HCT116 (cell line): ENCODE results near the gene CHAF1A. TPM values are rescaled to one million over a fixed set of nuclear protein-coding genes. Genes with fewer than 3 reads are reported as not detected.

Experiments used
- ATAC-seq: fragments of 200-7000 bp; cut with Tn5 transposase; 2 replicates; pipeline ENCODE4 v1.9.1; 2020; ENCODE audit warnings: mild to moderate bottlenecking, moderate library complexity
- BruUV-seq: library from RNA; stranded (reverse); fragments of 400-500 nt; replicated peaks from 2 replicates; lab custom pipeline; 2021; lab: Mats Ljungman, UMichigan
- CTCF ChIA-PET: fragments of 300-600 bp; sonication (Branson Sonifier 250); formaldehyde crosslinking; loops from one replicate; lab custom pipeline; 2021; ENCODE audit warnings: antibody characterized with exemption; lab: Charles Lee
- POLR2A ChIA-PET: fragments of 300-600, 350-600 bp; sonication (Branson Sonifier 250); formaldehyde crosslinking; loops from one replicate; lab custom pipeline; 2021; ENCODE audit warnings: antibody characterized with exemption; lab: Charles Lee
- RAD21 ChIA-PET, 2 experiments: fragments of 300-600 bp; sonication (Branson Sonifier 250); formaldehyde crosslinking; loops; one replicate each; lab custom pipeline; 2023; ENCODE audit warnings: low total read pairs in 2 of 2; ENCODE audit not compliant: uncharacterized antibody in 2 of 2, unreplicated experiment in 2 of 2, low non-redundant PET in 1 of 2; lab: Charles Lee
- DNase-seq: peaks from one replicate; pipeline ENCODE4 v3.0.0-alpha.2; 2010; ENCODE audit warnings: low read depth, low spot score
- H2AFZ ChIP-seq: fragments of 200-600 bp; shearing (Covaris generic), sonication (generic); 2 replicates; pipeline ENCODE4 v1.6.1; 2017; ENCODE audit warnings: low read depth, mixed run types, mixed read lengths, antibody characterized with exemption, low read length; ENCODE audit not compliant: poor library complexity, severe bottlenecking
- H3K27ac ChIP-seq: 2 replicates; pipeline ENCODE4 v1.5.1; 2012; ENCODE audit warnings: low read depth, low read length
- H3K27me3 ChIP-seq: fragments of 200-600 bp; sonication (generic); 2 replicates; pipeline ENCODE4 v1.6.1; 2016; ENCODE audit warnings: mixed run types, low read length, mixed read lengths; ENCODE audit not compliant: insufficient read depth
- H3K36me3 ChIP-seq, 2 experiments: fragments of 200-500 bp in 1 of 2; fragments of 200-600 bp in 1 of 2; sonication (Bioruptor generic) in 1 of 2; sonication (generic) in 1 of 2; 2 replicates each; pipeline versions ENCODE4 v1.5.1 to v1.6.1; 2014 to 2016; ENCODE audit warnings: low read length in 2 of 2, inconsistent platforms in 1 of 2, mixed read lengths in 1 of 2, mixed run types in 1 of 2; ENCODE audit not compliant: insufficient read depth in 2 of 2, control insufficient read depth in 1 of 2
- H3K4me1 ChIP-seq, 2 experiments: fragments of 200-600 bp in 1 of 2; sonication (generic) in 1 of 2; 2 replicates each; pipeline versions ENCODE4 v1.5.1 to v1.6.1; 2012 to 2017; ENCODE audit warnings: low read length in 2 of 2, inconsistent platforms in 1 of 2, mild to moderate bottlenecking in 1 of 2, mixed read lengths in 1 of 2, mixed run types in 1 of 2, moderate library complexity in 1 of 2; ENCODE audit not compliant: insufficient read depth in 2 of 2, control insufficient read depth in 1 of 2
- H3K4me2 ChIP-seq: fragments of 200-600 bp; sonication (generic); 2 replicates; pipeline ENCODE4 v1.6.1; 2017; ENCODE audit warnings: mixed run types, low read length, mixed read lengths
- H3K4me3 ChIP-seq, 2 experiments: fragments of 200-600 bp in 1 of 2; sonication (generic) in 1 of 2; replicated peaks in 1 of 2; 2 replicates each; pipeline ENCODE4 v1.5.1; 2011 to 2016; ENCODE audit warnings: low read length in 2 of 2, control low read depth in 1 of 2, low read depth in 1 of 2, mild to moderate bottlenecking in 1 of 2, mixed read lengths in 1 of 2, mixed run types in 1 of 2
- H3K79me2 ChIP-seq: fragments of 200-600 bp; sonication (generic); 2 replicates; pipeline ENCODE4 v1.6.1; 2017; ENCODE audit warnings: mild to moderate bottlenecking, mixed run types, low read length, moderate library complexity, mixed read lengths; ENCODE audit not compliant: insufficient read depth
- H3K9ac ChIP-seq: fragments of 200-600 bp; sonication (generic); 2 replicates; pipeline ENCODE4 v1.6.1; 2016; ENCODE audit warnings: low read length, mixed read lengths
- H3K9me2 ChIP-seq: fragments of 200-600 bp; sonication (generic), shearing (Covaris generic); 2 replicates; pipeline ENCODE4 v1.6.1; 2017; ENCODE audit warnings: mixed run types, mild to moderate bottlenecking, moderate library complexity; ENCODE audit not compliant: insufficient read depth
- H3K9me3 ChIP-seq, 2 experiments: fragments of 200-500 bp in 1 of 2; fragments of 200-600 bp in 1 of 2; sonication (Bioruptor generic) in 1 of 2; sonication (generic) in 1 of 2; 2 replicates each; pipeline ENCODE4 v1.6.1; 2014 to 2017; ENCODE audit warnings: low read length in 2 of 2, mixed read lengths in 2 of 2, inconsistent platforms in 1 of 2, low read depth in 1 of 2, mild to moderate bottlenecking in 1 of 2, mixed run types in 1 of 2, moderate library complexity in 1 of 2; ENCODE audit not compliant: control insufficient read depth in 1 of 2, insufficient read depth in 1 of 2
- H4K20me1 ChIP-seq: fragments of 200-600 bp; sonication (generic), shearing (Covaris generic); 2 replicates; pipeline ENCODE4 v1.6.1; 2017; ENCODE audit warnings: mixed run types, mild to moderate bottlenecking, moderate library complexity; ENCODE audit not compliant: insufficient read depth
- CEBPB ChIP-seq: IDR thresholded peaks from 2 replicates; pipeline ENCODE4 v1.6.1; 2012; ENCODE audit warnings: low read depth
- EGR1 ChIP-seq: IDR thresholded peaks from 2 replicates; pipeline ENCODE4 v1.6.1; 2012; ENCODE audit warnings: low read depth
- EZH2phosphoT487 ChIP-seq: fragments of 200-600 bp; IDR thresholded peaks from 2 replicates; pipeline ENCODE4 v1.6.1; 2018; ENCODE audit warnings: antibody characterized with exemption, borderline replicate concordance
- JUND ChIP-seq: IDR thresholded peaks from 2 replicates; pipeline ENCODE4 v1.6.1; 2012
- MAX ChIP-seq: IDR thresholded peaks from 2 replicates; pipeline ENCODE4 v1.6.1; 2012
- POLR2AphosphoS5 ChIP-seq: IDR thresholded peaks from 2 replicates; pipeline ENCODE4 v1.6.1; 2011; ENCODE audit warnings: mild to moderate bottlenecking, low read depth, low read length, moderate library complexity
- SRF ChIP-seq: IDR thresholded peaks from 2 replicates; pipeline ENCODE4 v1.6.1; 2012; ENCODE audit warnings: low read depth
- TCF7L2 ChIP-seq: IDR thresholded peaks from 2 replicates; pipeline ENCODE4 v1.7.0; 2011; ENCODE audit warnings: borderline replicate concordance, inconsistent platforms; ENCODE audit not compliant: insufficient read depth, insufficient read length; ENCODE audit errors: extremely low read depth
- ZNF274 ChIP-seq: fragments of 200-500 bp; sonication (Bioruptor generic); IDR thresholded peaks from 2 replicates; pipeline ENCODE4 v1.6.1; 2014; ENCODE audit warnings: mild to moderate bottlenecking, low read depth, low read length, inconsistent platforms
- intact Hi-C: fragments of 100-400 bp; cut with micrococcal nuclease; formaldehyde crosslinking; loops from 2 replicates; pipeline ENCODE4 v1.10.0; 2022
- total RNA-seq: library from RNA; stranded (reverse); gene quantifications from one replicate; pipeline ENCODE4 v1.2.1, GENCODE V29; 2021; ENCODE audit not compliant: unreplicated experiment

CHAF1A gene
- total RNA-seq, 1 experiment from 2014 or later: 69.9 TPM

GRCh38 chr19:4368128-4368820 is 34.2 kb upstream of the CHAF1A start:
- peaks cover 60% of the 10 kb centered on the region for H3K79me2 ChIP-seq
- DNase-seq: no peak
- BruUV-seq: no TSS peak
- POLR2A ChIA-PET: interaction anchor here (0.6 kb wide), 1 partner anchor 264 kb away, joined by 4 read pairs; no protein-coding TSS in a partner anchor
- ATAC-seq: no peak
- no peaks in the 10 kb centered on the region for H4K20me1 ChIP-seq
- no peak overlapping the region for H3K4me3 ChIP-seq
- peaks cover 0 to 26% of the 10 kb centered on the region in 2 experiments for H3K4me1 ChIP-seq
- H3K27me3 ChIP-seq: no peaks in the 10 kb centered on the region
- no peak overlapping the region for H3K4me2 ChIP-seq
- H2AFZ ChIP-seq: no peak overlapping the region
- RAD21 ChIA-PET: no interaction called here
- no peaks in the 10 kb centered on the region for H3K36me3 ChIP-seq
- TF ChIP-seq EGR1 (no peak), EZH2phosphoT487 (no peak), JUND (no peak), SRF (no peak), CEBPB (no peak), TCF7L2 (no peak), MAX (no peak), POLR2AphosphoS5 (no peak), ZNF274 (no peak)
- CTCF ChIA-PET: no interaction called here
- no peak overlapping the region for H3K9ac ChIP-seq
- intact Hi-C loops: no loop called here
- H3K9me2 ChIP-seq: no peaks in the 10 kb centered on the region
- peak overlapping the region; percentile 22; the same call in 1 of the 2 replicates for H3K27ac ChIP-seq
- H3K9me3 ChIP-seq: no peaks in the 10 kb centered on the region
